HAP-1 (cell line): ENCODE measurements around the gene TACC2.

Experiments used
- DNase-seq, 2 experiments: peaks; one replicate each; pipeline ENCODE4 v3.0.0-alpha.2; 2016 to 2020; ENCODE audit warnings: low spot score in 2 of 2
- H3K27me3 ChIP-seq: fragments of 250-450 bp; sonication (Bioruptor Pico); 2 replicates; pipeline ENCODE4 v1.5.1; 2020; ENCODE audit warnings: low read depth, mild to moderate bottlenecking, moderate library complexity
- H3K36me3 ChIP-seq: fragments of 250-450 bp; sonication (Bioruptor Pico); replicated peaks from 2 replicates; pipeline ENCODE4 v1.5.1; 2020; ENCODE audit warnings: mild to moderate bottlenecking
- H3K4me1 ChIP-seq: fragments of 250-450 bp; sonication (Bioruptor Pico); 2 replicates; pipeline ENCODE4 v1.5.1; 2020; ENCODE audit warnings: mild to moderate bottlenecking
- H3K4me3 ChIP-seq: fragments of 250-450 bp; sonication (Bioruptor Pico); 2 replicates; pipeline ENCODE4 v1.5.1; 2020; ENCODE audit warnings: mild to moderate bottlenecking, moderate library complexity
- H3K9me3 ChIP-seq: fragments of 250-450 bp; sonication (Bioruptor Pico); 2 replicates; pipeline ENCODE4 v1.5.1; 2020; ENCODE audit warnings: mild to moderate bottlenecking, moderate library complexity
- in situ Hi-C: fragments of 300-500 bp; cut with MboI; formaldehyde crosslinking; loops from 3 replicates; pipeline ENCODE4 v1.14.3; 2020; ENCODE audit warnings: low sequenced_read_pairs, inconsistent platforms, mixed read lengths

The TACC2 gene

GRCh38 chr10:122207163-122207562 is 218.2 kb downstream of the TACC2 start:
- Histone ChIP-seq H3K27me3 (no peaks in the 10 kb centered on the region), H3K4me3 (no peak overlapping the region), H3K4me1 (no peaks in the 10 kb centered on the region), H3K9me3 (no peaks in the 10 kb centered on the region), H3K36me3 (peaks cover 3% of the 10 kb centered on the region)
- in situ Hi-C loops: no loop called here
- no peak for DNase-seq

- in situ Hi-C loops: no loop called here
- Histone ChIP-seq H3K9me3 (no peaks in the 10 kb centered on the region), H3K4me1 (no peaks in the 10 kb centered on the region), H3K27me3 (no peaks in the 10 kb centered on the region), H3K4me3 (no peak overlapping the region), H3K36me3 (peaks cover 3% of the 10 kb centered on the region)
- no peak for DNase-seq
Measured at GRCh38 chr10:122207596-122207995, 218.6 kb downstream of the TACC2 start.

- H3K4me1 ChIP-seq: no peaks in the 10 kb centered on the region
- peaks cover 3% of the 10 kb centered on the region for H3K36me3 ChIP-seq
- H3K27me3 ChIP-seq: no peaks in the 10 kb centered on the region
- H3K4me3 ChIP-seq: no peak overlapping the region
- no peaks in the 10 kb centered on the region for H3K9me3 ChIP-seq
- DNase-seq: no peak
- in situ Hi-C loops: no loop called here
Measured at GRCh38 chr10:122208571-122209430, 219.8 kb downstream of the TACC2 start.

GRCh38 chr10:122210481-122211265 is 221.7 kb downstream of the TACC2 start:
- no peaks in the 10 kb centered on the region for H3K27me3 ChIP-seq
- in situ Hi-C loops: no loop called here
- H3K4me1 ChIP-seq: no peaks in the 10 kb centered on the region
- no peak overlapping the region for H3K4me3 ChIP-seq
- no peaks in the 10 kb centered on the region for H3K9me3 ChIP-seq
- DNase-seq: no peak
- H3K36me3 ChIP-seq: peaks cover 3% of the 10 kb centered on the region

DNA sequence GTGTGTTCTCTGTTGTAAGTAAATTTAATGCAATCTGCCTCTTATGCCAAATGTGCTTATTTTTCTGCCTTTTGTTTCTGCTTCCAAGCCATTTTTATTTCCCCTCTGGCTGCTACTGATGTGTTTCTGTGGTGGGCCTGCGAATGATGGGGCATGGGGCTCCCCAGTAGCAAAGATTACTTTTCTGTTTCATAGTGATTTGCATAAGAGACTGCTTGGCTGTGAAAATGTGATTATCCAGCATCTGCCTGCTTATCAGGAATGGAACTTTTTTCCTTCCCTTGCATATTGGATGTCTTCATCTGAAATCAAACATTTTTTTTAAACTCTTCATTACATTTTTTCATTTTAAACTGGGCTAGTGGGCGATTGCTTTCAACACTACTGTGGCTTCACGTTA is 224.4 kb downstream of the TACC2 start:
- in situ Hi-C loops: no loop called here
- H3K9me3 ChIP-seq: no peaks in the 10 kb centered on the region
- H3K27me3 ChIP-seq: no peaks in the 10 kb centered on the region
- H3K4me3 ChIP-seq: no peak overlapping the region
- DNase-seq: no peak
- no peaks in the 10 kb centered on the region for H3K4me1 ChIP-seq
- H3K36me3 ChIP-seq: peaks cover 10% of the 10 kb centered on the region

GRCh38 chr10:122213766-122214165 is 224.8 kb downstream of the TACC2 start:
- in situ Hi-C loops: no loop called here
- Histone ChIP-seq H3K9me3 (no peaks in the 10 kb centered on the region), H3K36me3 (peaks cover 10% of the 10 kb centered on the region), H3K4me3 (no peak overlapping the region), H3K27me3 (no peaks in the 10 kb centered on the region), H3K4me1 (no peaks in the 10 kb centered on the region)
- DNase-seq: no peak

DNA sequence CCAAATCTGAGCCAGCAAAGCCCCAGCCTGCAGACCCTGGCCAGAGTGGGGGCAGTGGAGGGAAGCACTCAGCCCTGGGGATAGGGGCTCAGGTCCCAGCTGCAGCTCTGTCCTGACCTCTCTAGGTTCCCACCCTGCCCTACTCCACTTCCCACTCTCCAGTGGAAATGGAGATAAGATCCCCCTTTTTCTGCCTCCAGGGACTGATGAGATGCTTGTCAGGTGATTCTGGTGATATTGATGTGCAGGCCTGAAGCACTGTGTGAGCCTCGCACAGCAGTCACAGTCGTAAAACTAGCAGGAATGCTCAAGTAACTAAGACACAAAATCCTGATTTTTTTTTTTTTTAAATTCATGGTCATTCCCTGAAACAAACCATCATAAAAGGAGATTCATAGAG is 227.1 kb downstream of the TACC2 start:
- Histone ChIP-seq H3K4me1 (no peaks in the 10 kb centered on the region), H3K36me3 (peaks cover 8% of the 10 kb centered on the region), H3K27me3 (no peaks in the 10 kb centered on the region), H3K9me3 (no peaks in the 10 kb centered on the region), H3K4me3 (no peak overlapping the region)
- in situ Hi-C loops: no loop called here
- no peak for DNase-seq

DNA sequence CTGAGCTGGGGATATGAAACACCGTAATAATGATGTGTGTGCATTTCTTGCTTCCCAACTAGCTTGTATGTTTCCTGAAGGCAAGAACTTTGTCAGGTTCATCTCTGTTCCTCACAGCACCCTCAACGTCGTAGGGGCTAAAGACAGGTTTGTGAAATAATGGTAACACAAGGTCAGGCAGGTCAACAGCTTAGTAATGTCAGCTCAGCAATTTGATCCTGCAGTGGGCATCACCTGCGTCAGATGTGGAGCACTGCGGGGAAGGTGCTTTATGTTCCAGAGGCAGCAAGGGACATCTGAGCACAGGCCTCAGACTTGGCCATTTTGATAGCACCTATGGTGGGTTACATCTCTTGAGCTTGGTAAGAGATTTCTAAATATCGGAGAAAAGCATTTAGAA is 230.4 kb downstream of the TACC2 start:
- Histone ChIP-seq H3K9me3 (no peaks in the 10 kb centered on the region), H3K27me3 (no peaks in the 10 kb centered on the region), H3K36me3 (peaks cover 12% of the 10 kb centered on the region; the same call in 1 of the 2 replicates), H3K4me3 (no peak overlapping the region), H3K4me1 (no peaks in the 10 kb centered on the region)
- DNase-seq: no peak
- in situ Hi-C loops: no loop called here

DNA sequence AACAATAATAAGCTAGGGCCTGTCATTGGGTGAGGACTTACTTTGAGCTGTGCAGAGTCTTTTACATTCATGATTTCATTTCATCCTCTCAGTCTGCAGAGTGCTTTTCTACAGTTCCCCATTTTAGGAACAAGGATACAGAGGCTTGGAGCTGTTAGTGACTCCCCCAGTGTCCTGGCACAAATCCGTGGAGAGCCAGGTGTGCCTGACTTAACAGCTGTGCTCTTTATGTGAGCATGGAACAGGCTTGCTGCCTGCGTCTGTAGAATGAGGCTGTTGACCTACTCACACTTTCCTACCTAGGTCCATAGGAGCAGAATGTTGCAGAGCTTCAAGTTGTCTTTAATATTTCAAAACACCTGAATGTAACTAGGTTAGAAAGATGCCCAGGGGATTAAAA is 231.8 kb downstream of the TACC2 start:
- Histone ChIP-seq H3K4me3 (no peak overlapping the region), H3K4me1 (no peaks in the 10 kb centered on the region), H3K9me3 (no peaks in the 10 kb centered on the region), H3K27me3 (no peaks in the 10 kb centered on the region), H3K36me3 (peaks cover 12% of the 10 kb centered on the region)
- in situ Hi-C loops: no loop called here
- no peak for DNase-seq

GRCh38 chr10:122221958-122222357 is 233.0 kb downstream of the TACC2 start:
- DNase-seq: no peak
- no peak overlapping the region for H3K4me3 ChIP-seq
- no peaks in the 10 kb centered on the region for H3K9me3 ChIP-seq
- no peaks in the 10 kb centered on the region for H3K27me3 ChIP-seq
- in situ Hi-C loops: no loop called here
- peaks cover 11% of the 10 kb centered on the region for H3K36me3 ChIP-seq
- no peaks in the 10 kb centered on the region for H3K4me1 ChIP-seq

- Histone ChIP-seq H3K4me3 (no peak overlapping the region), H3K36me3 (peaks cover 9% of the 10 kb centered on the region), H3K4me1 (no peaks in the 10 kb centered on the region), H3K9me3 (no peaks in the 10 kb centered on the region), H3K27me3 (no peaks in the 10 kb centered on the region)
- DNase-seq: no peak
- in situ Hi-C loops: no loop called here
Measured at GRCh38 chr10:122222638-122223037, 233.7 kb downstream of the TACC2 start.

- in situ Hi-C loops: no loop called here
- peaks cover 14% of the 10 kb centered on the region for H3K36me3 ChIP-seq
- H3K4me1 ChIP-seq: no peaks in the 10 kb centered on the region
- DNase-seq: no peak
- H3K27me3 ChIP-seq: no peaks in the 10 kb centered on the region
- no peak overlapping the region for H3K4me3 ChIP-seq
- no peaks in the 10 kb centered on the region for H3K9me3 ChIP-seq
Measured at GRCh38 chr10:122224159-122224558, 235.2 kb downstream of the TACC2 start.

DNA sequence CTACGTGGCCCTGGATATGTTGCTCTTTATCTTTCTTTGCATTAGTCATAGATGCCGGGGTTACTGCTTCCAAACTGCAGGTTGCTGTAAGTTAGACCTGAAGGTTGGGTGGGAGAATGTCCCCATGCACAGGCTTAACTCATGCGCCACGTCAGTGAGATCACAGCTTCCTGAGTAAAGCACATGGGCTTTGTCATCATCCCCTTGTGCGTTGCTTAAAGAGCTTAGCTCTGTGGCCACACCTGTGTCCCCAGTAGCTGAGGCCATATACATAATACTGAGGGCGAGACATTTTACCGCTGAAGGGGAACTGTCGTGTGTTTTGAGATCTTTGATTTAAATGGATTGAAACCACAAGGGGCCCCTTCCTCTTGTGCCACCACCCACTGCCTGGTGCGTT is 236.4 kb downstream of the TACC2 start:
- in situ Hi-C loops: no loop called here
- H3K27me3 ChIP-seq: no peaks in the 10 kb centered on the region
- no peak for DNase-seq
- no peak overlapping the region for H3K4me3 ChIP-seq
- no peaks in the 10 kb centered on the region for H3K9me3 ChIP-seq
- no peaks in the 10 kb centered on the region for H3K4me1 ChIP-seq
- H3K36me3 ChIP-seq: peaks cover 19% of the 10 kb centered on the region

DNA sequence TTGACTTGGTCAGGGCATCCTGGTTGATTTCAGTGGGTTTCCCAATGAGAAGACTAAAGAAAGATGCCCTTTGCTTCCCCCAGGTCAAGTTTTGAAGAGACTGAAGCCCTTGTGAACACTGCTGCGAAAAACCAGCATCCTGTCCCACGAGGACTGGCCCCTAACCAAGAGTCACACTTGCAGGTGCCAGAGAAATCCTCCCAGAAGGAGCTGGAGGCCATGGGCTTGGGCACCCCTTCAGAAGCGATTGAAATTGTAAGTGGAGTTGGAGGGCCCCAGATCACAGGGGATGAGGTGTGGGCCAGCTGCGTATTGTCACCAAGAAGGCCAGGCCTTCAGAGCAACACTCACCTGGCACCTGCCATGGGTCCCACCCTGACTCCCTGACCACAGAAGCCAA is 238.8 kb downstream of the TACC2 start:
- Histone ChIP-seq H3K36me3 (peaks cover 18% of the 10 kb centered on the region), H3K27me3 (no peaks in the 10 kb centered on the region), H3K4me3 (no peak overlapping the region), H3K9me3 (no peaks in the 10 kb centered on the region), H3K4me1 (no peaks in the 10 kb centered on the region)
- in situ Hi-C loops: no loop called here
- no peak for DNase-seq
